ENCODE data around the gene GNL1. TPM values are rescaled to one million over a fixed set of nuclear protein-coding genes. Genes with fewer than 3 reads are reported as not detected.
"Not testable (repeated sequence)": the region's sequence is repeated elsewhere in the genome, so short reads cannot be mapped to it uniquely, and the experiment has no call there.

GNL1 gene
- total and polyA plus RNA-seq, 9 of the 15 experiments (the other 6 are each of a cell fraction or from before 2014, with no cell fraction given), result 0.73 to 112 (median 58.0) TPM

DNA sequence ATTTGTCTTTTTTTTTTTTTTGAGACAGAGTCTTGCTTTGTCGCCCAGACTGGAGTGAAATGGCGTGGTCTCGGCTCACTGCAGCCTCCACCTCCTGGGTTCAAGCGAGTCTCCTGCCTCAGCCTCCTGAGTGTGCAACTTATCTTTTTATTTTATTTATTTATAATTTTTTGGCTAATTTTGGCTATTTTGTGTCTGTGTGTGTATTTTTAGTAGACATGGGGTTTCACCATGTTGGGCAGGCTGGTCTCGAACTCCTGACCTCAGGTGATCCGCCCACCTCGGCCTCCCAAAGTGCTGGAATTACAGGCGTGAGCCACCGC, 39.6 kb downstream of the GNL1 start:
- H3K4me1 ChIP-seq (replicated peaks in 1 of 2; ENCODE audit: control insufficient read depth in 2 of 2, insufficient read depth in 2 of 2, low read length in 2 of 2); in situ Hi-C loops (cut with MboI); DNase-seq (ENCODE audit: extremely low read depth in 1 of 4, low spot score in 3 of 4); ATAC-seq; H3K9me1 ChIP-seq (ENCODE audit: control insufficient read depth, insufficient read depth, low read length); H3K27me3 ChIP-seq (ENCODE audit: control insufficient read depth in 2 of 2, insufficient read depth in 2 of 2, low read length in 2 of 2); FAIRE-seq; H3K79me2 ChIP-seq (ENCODE audit: control insufficient read depth, insufficient read depth, low read length); H4K20me1 ChIP-seq (replicated peaks; ENCODE audit: control insufficient read depth, insufficient read depth, low read length); H3K36me3 ChIP-seq (ENCODE audit: control insufficient read depth, insufficient read depth, low read length); H3K9me3 ChIP-seq (replicated peaks; ENCODE audit: control insufficient read depth, insufficient read depth, low read depth, low read length); BruUV-seq (replicated peaks): not testable (repeated sequence)
- intact Hi-C loops (cut with micrococcal nuclease), result loop anchor here (1.0 kb wide), 2 partner anchors 14 to 20 kb away; no protein-coding TSS in a partner anchor
- H3K4me2 ChIP-seq (ENCODE audit: insufficient read depth, low read length), result peak overlapping the region; percentile 85
- POLR2A ChIA-PET, result interaction anchor here (0.6 to 1.6 kb wide), 5 partner anchors 15 to 164 kb away, joined by 3 to 5 read pairs (median 3); no protein-coding TSS in a partner anchor
- peak overlapping the region; percentile 93 for H3K27ac ChIP-seq (ENCODE audit: extremely low read depth, low read depth, low read length)
- H2AFZ ChIP-seq (ENCODE audit: low read depth, low read length), result peak overlapping the region; percentile 90
- H3K4me3 ChIP-seq, result peak overlapping the region; percentile 44
- 50% methylated on average over 9 of the region's 9 CpGs for WGBS (ENCODE audit: insufficient coverage, low coverage, missing lambda C conversion rate)
- CTCF ChIA-PET (ENCODE audit: low intra/inter-chr PET ratio), result interaction anchor here (0.7 kb wide), 1 partner anchor 433 kb away, joined by 4 read pairs; no protein-coding TSS in a partner anchor
- peak overlapping the region; percentile 76 to 82; a peak in 3 of 4 replicates for H3K9ac ChIP-seq (ENCODE audit: insufficient read depth in 1 of 2, low read depth in 2 of 2, low read length in 2 of 2)
- TF ChIP-seq, protein P1, sequence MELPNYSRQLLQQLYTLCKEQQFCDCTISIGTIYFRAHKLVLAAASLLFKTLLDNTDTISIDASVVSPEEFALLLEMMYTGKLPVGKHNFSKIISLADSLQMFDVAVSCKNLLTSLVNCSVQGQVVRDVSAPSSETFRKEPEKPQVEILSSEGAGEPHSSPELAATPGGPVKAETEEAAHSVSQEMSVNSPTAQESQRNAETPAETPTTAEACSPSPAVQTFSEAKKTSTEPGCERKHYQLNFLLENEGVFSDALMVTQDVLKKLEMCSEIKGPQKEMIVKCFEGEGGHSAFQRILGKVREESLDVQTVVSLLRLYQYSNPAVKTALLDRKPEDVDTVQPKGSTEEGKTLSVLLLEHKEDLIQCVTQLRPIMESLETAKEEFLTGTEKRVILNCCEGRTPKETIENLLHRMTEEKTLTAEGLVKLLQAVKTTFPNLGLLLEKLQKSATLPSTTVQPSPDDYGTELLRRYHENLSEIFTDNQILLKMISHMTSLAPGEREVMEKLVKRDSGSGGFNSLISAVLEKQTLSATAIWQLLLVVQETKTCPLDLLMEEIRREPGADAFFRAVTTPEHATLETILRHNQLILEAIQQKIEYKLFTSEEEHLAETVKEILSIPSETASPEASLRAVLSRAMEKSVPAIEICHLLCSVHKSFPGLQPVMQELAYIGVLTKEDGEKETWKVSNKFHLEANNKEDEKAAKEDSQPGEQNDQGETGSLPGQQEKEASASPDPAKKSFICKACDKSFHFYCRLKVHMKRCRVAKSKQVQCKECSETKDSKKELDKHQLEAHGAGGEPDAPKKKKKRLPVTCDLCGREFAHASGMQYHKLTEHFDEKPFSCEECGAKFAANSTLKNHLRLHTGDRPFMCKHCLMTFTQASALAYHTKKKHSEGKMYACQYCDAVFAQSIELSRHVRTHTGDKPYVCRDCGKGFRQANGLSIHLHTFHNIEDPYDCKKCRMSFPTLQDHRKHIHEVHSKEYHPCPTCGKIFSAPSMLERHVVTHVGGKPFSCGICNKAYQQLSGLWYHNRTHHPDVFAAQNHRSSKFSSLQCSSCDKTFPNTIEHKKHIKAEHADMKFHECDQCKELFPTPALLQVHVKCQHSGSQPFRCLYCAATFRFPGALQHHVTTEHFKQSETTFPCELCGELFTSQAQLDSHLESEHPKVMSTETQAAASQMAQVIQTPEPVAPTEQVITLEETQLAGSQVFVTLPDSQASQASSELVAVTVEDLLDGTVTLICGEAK (IDR thresholded peaks at IDR 0.05), result 0 out of 2 replicates have a peak, but pooled peaks have one; percentile 70
- TF ChIP-seq, protein P1 (CRISPR knock-in tag; IDR thresholded peaks at IDR 0.05), result not testable (repeated sequence)
- TF ChIP-seq SMARCA5 (IDR thresholded peaks at IDR 0.05) (0 out of 2 replicates have a peak, but pooled peaks have one; percentile 63), KDM1A (IDR thresholded peaks at IDR 0.05) (peak in 1 of 2 experiments; percentile 77; a peak in 2 of 4 replicates), HDAC2 (IDR thresholded peaks at IDR 0.05) (0 out of 2 replicates have a peak, but pooled peaks have one; percentile 47), CC2D1A (IDR thresholded peaks at IDR 0.05) (peak; percentile 1; the same call in 1 of the 2 replicates), RBM25 (IDR thresholded peaks at IDR 0.05; ENCODE audit: low read depth, low read length, severe bottlenecking) (peak; percentile 37), TRIM24 (IDR thresholded peaks at IDR 0.05) (0 out of 4 replicates have a peak, but pooled peaks of 1 of the 2 experiments have one; percentile 1)
- TF ChIP-seq, protein P2, sequence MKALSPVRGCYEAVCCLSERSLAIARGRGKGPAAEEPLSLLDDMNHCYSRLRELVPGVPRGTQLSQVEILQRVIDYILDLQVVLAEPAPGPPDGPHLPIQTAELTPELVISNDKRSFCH (CRISPR knock-in tag; IDR thresholded peaks at IDR 0.05), result not testable (repeated sequence)
- TF ChIP-seq, protein P2 (tag; IDR thresholded peaks at IDR 0.05), result 0 out of 2 replicates have a peak, but pooled peaks have one; percentile 5

Measured in K562 (cell line).